H1 (cell line): ENCODE measurements around the gene ATP2C1. TPM values are rescaled to one million over a fixed set of nuclear protein-coding genes. Genes with fewer than 3 reads are reported as not detected.

Experiments
- BACH1 ChIP-seq: IDR thresholded peaks from 2 replicates; pipeline ENCODE4 v1.6.1; 2012; ENCODE audit warnings: low read length, improper control_type of control experiment
- CTBP2 ChIP-seq: IDR thresholded peaks from 2 replicates; pipeline ENCODE4 v1.7.0; 2011; ENCODE audit warnings: borderline replicate concordance, mild to moderate bottlenecking, moderate library complexity, mixed read lengths, low read length; ENCODE audit not compliant: insufficient read depth, insufficient read length
- RFX5 ChIP-seq: IDR thresholded peaks from 2 replicates; pipeline ENCODE4 v1.6.1; 2011; ENCODE audit warnings: low read depth, low read length, improper control_type of control experiment, borderline replicate concordance
- SAP30 ChIP-seq: fragments of 300-600 bp; sonication (generic); IDR thresholded peaks from 2 replicates; pipeline ENCODE4 v1.7.1; 2012; ENCODE audit warnings: low read length, moderate library complexity, mild to moderate bottlenecking, inconsistent platforms; ENCODE audit not compliant: insufficient read depth, insufficient replicate concordance
- ZNF274 ChIP-seq: IDR thresholded peaks from 2 replicates; pipeline ENCODE4 v1.7.0; 2012; ENCODE audit warnings: low read length, borderline replicate concordance; ENCODE audit errors: extremely low read depth
- polyA plus RNA-seq, 7 experiments: library from polyadenylated mRNA; depleted of rRNA in 3 of 7; stranded (reverse) in 5 of 7; unstranded in 2 of 7; fragments of >200 nt in 5 of 7; fragments of 200-250 nt in 2 of 7; gene quantifications; 1 replicate in 5 of 7; 2 replicates in 1 of 7; 4 replicates in 1 of 7; pipeline versions ENCODE4 v1.2.1 to v1.2.3, GENCODE V29; 2011 to 2013; ENCODE audit warnings: missing spikeins in 2 of 7, mixed read lengths in 2 of 7
- total RNA-seq: library from RNA; stranded (reverse); fragmentation: NEBNext Ultra II Directional; extraction: Animal tissue kit (Norgen Biotek cat#: 25700); gene quantifications from 2 replicates; pipeline ENCODE4 v1.2.1, GENCODE V29; 2021

Gene ATP2C1
- total and polyA plus RNA-seq, 2 of the 8 experiments (the other 6 are each of a cell fraction or from before 2014, with no cell fraction given): 50.7 to 68.5 TPM

DNA sequence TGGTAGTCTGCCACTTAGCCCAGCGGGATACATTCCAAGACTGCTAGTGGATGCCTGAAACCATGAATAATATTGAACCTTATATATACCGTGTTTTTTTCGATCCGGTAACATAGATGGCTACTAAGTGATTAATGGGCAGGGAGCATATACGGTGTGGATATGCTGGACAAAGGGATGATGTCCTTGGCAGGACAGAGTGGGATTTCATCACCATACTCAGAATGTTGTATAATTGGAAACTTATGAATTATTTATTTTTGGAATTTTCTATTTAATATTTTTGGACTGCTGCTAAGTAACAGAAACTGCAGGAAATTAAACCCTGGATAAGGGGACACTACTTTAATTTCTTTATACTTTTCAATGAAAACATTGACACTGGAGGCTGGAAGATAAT is 79.5 kb downstream of the ATP2C1 start (continued):
- no peak for TF ChIP-seq CTBP2
- TF ChIP-seq ZNF274: no peak
- no peak for TF ChIP-seq RFX5
- no peak for TF ChIP-seq BACH1
- TF ChIP-seq SAP30: no peak
